HL-60 (cell line): Measurements from ENCODE around the gene ERP27.

Source experiments
- DNase-seq, 2 experiments: peaks; one replicate each; pipeline ENCODE4 v3.0.0-alpha.2; 2010 to 2020; ENCODE audit warnings: low read depth in 1 of 2, low spot score in 1 of 2
- H3K27ac ChIP-seq: fragments of 250-450 bp; sonication (Bioruptor Pico); replicated peaks from 2 replicates; pipeline ENCODE4 v1.5.1; 2020; ENCODE audit warnings: mild to moderate bottlenecking, moderate library complexity
- H3K27me3 ChIP-seq: fragments of 250-450 bp; sonication (Bioruptor Pico); 2 replicates; pipeline ENCODE4 v1.5.1; 2021; ENCODE audit warnings: mild to moderate bottlenecking, moderate library complexity; ENCODE audit not compliant: insufficient read depth, poor library complexity, severe bottlenecking
- H3K4me3 ChIP-seq: replicated peaks from 2 replicates; pipeline ENCODE4 v1.5.1; 2011; ENCODE audit warnings: mild to moderate bottlenecking, control low read depth, low read length; ENCODE audit not compliant: insufficient read depth
- GABPA ChIP-seq: IDR thresholded peaks from 2 replicates; pipeline ENCODE4 v1.6.1; 2012; ENCODE audit warnings: low read depth
- POLR2AphosphoS5 ChIP-seq: IDR thresholded peaks from 2 replicates; pipeline ENCODE4 v1.6.1; 2012; ENCODE audit warnings: low read depth
- SPI1 ChIP-seq: IDR thresholded peaks from 2 replicates; pipeline ENCODE4 v1.6.1; 2012; ENCODE audit warnings: low read depth, mild to moderate bottlenecking, borderline replicate concordance
- TF ChIP-seq, protein P1 (sequence below): IDR thresholded peaks from one replicate; pipeline ENCODE4 v1.5.1; 2011; ENCODE audit warnings: low read length, control low read depth, inconsistent platforms; ENCODE audit not compliant: insufficient read depth
- TF ChIP-seq, protein P2 (sequence below): IDR thresholded peaks from 2 replicates; pipeline ENCODE4 v1.6.1; 2012; ENCODE audit warnings: low read depth; ENCODE audit not compliant: insufficient replicate concordance

Gene ERP27

DNA sequence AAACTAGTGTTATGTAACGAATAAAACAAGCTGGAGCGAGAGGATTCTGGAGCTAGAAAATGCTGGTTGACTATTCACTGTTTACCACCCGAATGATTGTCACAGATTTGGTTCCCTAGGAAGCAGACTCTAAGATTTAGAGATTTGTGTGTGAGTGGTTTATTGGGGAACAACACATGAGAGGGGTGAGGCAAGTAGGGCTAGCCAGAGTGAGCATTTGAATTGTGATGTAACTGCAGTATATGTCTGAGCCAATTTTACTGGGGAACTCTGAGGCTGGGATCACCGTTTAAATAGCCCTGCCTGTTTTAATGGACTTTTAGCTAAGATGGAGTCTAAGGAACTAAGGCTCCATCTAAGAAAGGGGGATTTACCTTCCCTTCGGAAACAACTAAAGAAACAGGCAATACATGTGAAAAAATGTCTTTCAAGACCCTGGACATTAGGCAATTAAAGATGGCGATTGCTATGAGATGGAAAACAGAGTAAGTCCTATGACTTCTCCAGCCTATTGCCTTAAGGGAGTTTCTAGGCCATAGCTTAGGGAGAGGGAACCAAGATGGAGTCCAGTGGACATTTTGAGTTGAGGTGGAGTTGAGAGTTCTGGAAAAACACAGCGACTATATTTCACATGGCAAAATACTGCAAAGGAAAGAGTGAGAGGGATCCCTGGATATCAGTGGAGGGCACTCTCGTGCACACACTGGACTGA is 59.0 kb downstream of the ERP27 start:
- Histone ChIP-seq H3K27ac (no peak overlapping the region), H3K27me3 (no peaks in the 10 kb centered on the region), H3K4me3 (no peak overlapping the region)
- TF ChIP-seq SPI1 (no peak), GABPA (no peak), POLR2AphosphoS5 (no peak)
- TF ChIP-seq, protein P1, sequence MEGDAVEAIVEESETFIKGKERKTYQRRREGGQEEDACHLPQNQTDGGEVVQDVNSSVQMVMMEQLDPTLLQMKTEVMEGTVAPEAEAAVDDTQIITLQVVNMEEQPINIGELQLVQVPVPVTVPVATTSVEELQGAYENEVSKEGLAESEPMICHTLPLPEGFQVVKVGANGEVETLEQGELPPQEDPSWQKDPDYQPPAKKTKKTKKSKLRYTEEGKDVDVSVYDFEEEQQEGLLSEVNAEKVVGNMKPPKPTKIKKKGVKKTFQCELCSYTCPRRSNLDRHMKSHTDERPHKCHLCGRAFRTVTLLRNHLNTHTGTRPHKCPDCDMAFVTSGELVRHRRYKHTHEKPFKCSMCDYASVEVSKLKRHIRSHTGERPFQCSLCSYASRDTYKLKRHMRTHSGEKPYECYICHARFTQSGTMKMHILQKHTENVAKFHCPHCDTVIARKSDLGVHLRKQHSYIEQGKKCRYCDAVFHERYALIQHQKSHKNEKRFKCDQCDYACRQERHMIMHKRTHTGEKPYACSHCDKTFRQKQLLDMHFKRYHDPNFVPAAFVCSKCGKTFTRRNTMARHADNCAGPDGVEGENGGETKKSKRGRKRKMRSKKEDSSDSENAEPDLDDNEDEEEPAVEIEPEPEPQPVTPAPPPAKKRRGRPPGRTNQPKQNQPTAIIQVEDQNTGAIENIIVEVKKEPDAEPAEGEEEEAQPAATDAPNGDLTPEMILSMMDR, result no peak
- TF ChIP-seq, protein P2, sequence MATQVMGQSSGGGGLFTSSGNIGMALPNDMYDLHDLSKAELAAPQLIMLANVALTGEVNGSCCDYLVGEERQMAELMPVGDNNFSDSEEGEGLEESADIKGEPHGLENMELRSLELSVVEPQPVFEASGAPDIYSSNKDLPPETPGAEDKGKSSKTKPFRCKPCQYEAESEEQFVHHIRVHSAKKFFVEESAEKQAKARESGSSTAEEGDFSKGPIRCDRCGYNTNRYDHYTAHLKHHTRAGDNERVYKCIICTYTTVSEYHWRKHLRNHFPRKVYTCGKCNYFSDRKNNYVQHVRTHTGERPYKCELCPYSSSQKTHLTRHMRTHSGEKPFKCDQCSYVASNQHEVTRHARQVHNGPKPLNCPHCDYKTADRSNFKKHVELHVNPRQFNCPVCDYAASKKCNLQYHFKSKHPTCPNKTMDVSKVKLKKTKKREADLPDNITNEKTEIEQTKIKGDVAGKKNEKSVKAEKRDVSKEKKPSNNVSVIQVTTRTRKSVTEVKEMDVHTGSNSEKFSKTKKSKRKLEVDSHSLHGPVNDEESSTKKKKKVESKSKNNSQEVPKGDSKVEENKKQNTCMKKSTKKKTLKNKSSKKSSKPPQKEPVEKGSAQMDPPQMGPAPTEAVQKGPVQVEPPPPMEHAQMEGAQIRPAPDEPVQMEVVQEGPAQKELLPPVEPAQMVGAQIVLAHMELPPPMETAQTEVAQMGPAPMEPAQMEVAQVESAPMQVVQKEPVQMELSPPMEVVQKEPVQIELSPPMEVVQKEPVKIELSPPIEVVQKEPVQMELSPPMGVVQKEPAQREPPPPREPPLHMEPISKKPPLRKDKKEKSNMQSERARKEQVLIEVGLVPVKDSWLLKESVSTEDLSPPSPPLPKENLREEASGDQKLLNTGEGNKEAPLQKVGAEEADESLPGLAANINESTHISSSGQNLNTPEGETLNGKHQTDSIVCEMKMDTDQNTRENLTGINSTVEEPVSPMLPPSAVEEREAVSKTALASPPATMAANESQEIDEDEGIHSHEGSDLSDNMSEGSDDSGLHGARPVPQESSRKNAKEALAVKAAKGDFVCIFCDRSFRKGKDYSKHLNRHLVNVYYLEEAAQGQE, result no peak
- DNase-seq, result no peak

DNA sequence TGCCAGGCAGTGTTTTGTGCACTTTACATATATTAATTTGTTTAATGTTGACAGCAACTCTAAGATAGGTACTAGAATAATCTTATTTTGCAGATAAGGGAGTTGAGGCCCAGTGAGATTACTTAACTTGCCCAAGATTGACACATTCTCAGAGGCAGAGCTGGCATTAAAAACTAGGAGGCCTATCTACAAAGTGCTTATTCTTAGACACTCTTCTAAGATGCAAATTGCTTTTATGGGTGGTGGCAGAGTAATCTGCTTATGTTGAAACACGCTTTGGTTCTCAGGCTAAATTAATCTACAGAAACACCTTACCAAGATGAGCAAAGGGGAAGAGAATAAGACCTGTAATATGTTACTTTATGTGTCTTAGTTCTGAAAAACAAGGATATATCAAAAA is 59.8 kb downstream of the ERP27 start:
- no peak overlapping the region for H3K4me3 ChIP-seq
- DNase-seq, result no peak
- no peak overlapping the region for H3K27ac ChIP-seq
- TF ChIP-seq, protein P2, result no peak
- no peak for TF ChIP-seq GABPA
- no peaks in the 10 kb centered on the region for H3K27me3 ChIP-seq

DNA sequence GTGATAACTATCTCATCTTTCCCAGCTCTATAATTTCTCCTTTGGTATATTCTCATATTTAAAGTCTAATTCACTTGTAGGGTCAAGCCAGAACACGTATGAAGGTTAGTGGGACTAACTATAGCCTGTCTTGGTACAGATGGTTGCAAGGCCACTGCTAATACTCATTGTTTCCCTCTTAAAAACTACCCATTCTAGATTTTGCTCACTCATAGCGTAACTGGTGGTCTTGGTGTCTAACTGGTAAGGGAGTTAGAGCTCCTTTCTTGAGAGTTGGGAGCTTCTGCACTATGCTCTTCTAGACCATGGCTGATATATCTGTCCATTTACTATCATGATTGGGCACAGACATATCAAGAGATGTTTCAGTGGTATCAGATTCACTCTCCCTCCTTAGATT is 61.5 kb downstream of the ERP27 start:
- DNase-seq, result no peak
- TF ChIP-seq POLR2AphosphoS5 (no peak), GABPA (no peak), SPI1 (no peak)
- TF ChIP-seq, protein P2, result no peak
- TF ChIP-seq, protein P1, result no peak

DNA sequence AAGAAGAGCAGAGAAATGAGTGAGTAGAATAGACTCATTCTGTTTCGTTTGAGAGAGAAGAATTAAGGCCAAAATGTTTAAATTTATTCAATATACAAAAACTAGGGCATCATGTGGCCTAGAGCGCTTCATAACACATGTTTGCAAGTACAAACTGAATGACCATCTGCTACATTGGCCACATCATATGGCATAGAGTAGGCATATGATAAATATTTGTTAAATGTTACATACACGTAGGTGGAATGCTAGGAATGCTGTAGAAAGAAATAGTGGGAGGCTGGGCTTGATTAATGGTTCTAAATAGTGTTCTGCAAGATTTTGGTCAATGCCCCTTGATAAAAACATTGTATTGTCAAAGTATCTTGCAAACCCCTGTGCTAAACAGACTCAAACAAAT is 63.5 kb downstream of the ERP27 start:
- no peak for DNase-seq
- H3K4me3 ChIP-seq, result no peak overlapping the region
- TF ChIP-seq GABPA (no peak), SPI1 (no peak), POLR2AphosphoS5 (no peak)
- TF ChIP-seq, protein P2, result no peak
- TF ChIP-seq, protein P1, result no peak
- no peak overlapping the region for H3K27ac ChIP-seq
- H3K27me3 ChIP-seq, result no peaks in the 10 kb centered on the region

More for the DNA sequence above, 61.5 kb downstream of the ERP27 start:
- Histone ChIP-seq H3K27ac (no peak overlapping the region), H3K4me3 (no peak overlapping the region), H3K27me3 (no peaks in the 10 kb centered on the region)
